ENCODE results near the gene ADGRL1. TPM values are rescaled to one million over a fixed set of nuclear protein-coding genes. Genes with fewer than 3 reads are reported as not detected.

Gene ADGRL1
- total and polyA plus RNA-seq, 11 donors = 10.1 to 29.4 (median 14.1) TPM

- 22 to 51% (median 39%) methylated on average over 21 of the region's 21 CpGs for WGBS, 4 donors
- no peak for TF ChIP-seq CTCF (IDR thresholded peaks at IDR 0.05)
- TF ChIP-seq POLR2A (IDR thresholded peaks at IDR 0.05) = no peak
- Histone ChIP-seq H3K36me3 (peaks cover 0 to 19% (median 9%) of the 10 kb centered on the region in 9 donors), H3K4me3 (peak overlapping the region in 9 of 12 donors; percentile 10 to 48 (median 29)), H3K4me1 (peaks cover 9 to 40% (median 27%) of the 10 kb centered on the region in 12 donors), H3K27ac (peak overlapping the region; percentile 46 to 92 (median 82)), H3K27me3 (no peaks in the 10 kb centered on the region), H3K9me3 (no peaks in the 10 kb centered on the region)
- peak; percentile 33 to 78 (median 60) for ATAC-seq
- DNase-seq = peak; percentile 80 to 88 (median 83)
- intact Hi-C loops (cut with DNase I) = loop anchor here (2.0 to 10.0 kb wide), 13 partner anchors 45 to 325 kb away; partner anchors contain the start of genes PTGER1 (in 3 of the 10) and ADGRL1 (in 2 of the 10)
Measured at GRCh38 chr19:14149509-14149994, 56.4 kb downstream of the ADGRL1 start.

GRCh38 chr19:14148751-14149410 lies 57.1 kb downstream of the ADGRL1 start:
- TF ChIP-seq POLR2A (IDR thresholded peaks at IDR 0.05) (no peak), CTCF (IDR thresholded peaks at IDR 0.05) (no peak)
- DNase-seq = no peak
- peaks cover 0 to 15% (median 9%) of the 10 kb centered on the region in 9 donors for H3K36me3 ChIP-seq
- peak overlapping the region in 7 of 12 donors; percentile 10 to 48 (median 29) for H3K4me3 ChIP-seq
- no peak for ATAC-seq
- WGBS, 4 donors = 71 to 74% (median 72%) methylated on average over 13 of the region's 13 CpGs
- peaks cover 9 to 40% (median 27%) of the 10 kb centered on the region in 12 donors for H3K4me1 ChIP-seq
- no peaks in the 10 kb centered on the region for H3K27me3 ChIP-seq
- intact Hi-C loops (cut with DNase I) = loop anchor here (1.0 to 10.0 kb wide), 14 partner anchors 46 to 326 kb away; partner anchors contain the start of genes PTGER1 (in 3 of the 10) and ADGRL1 (in 2 of the 10)
- peak overlapping the region; percentile 46 to 92 (median 82) for H3K27ac ChIP-seq
- H3K9me3 ChIP-seq = no peaks in the 10 kb centered on the region

GRCh38 chr19:14147797-14148605 lies 58.0 kb downstream of the ADGRL1 start:
- Histone ChIP-seq H3K9me3 (no peaks in the 10 kb centered on the region), H3K27ac (peak overlapping the region in 11 of 12 donors; percentile 55 to 92 (median 83)), H3K4me1 (peaks cover 9 to 40% (median 27%) of the 10 kb centered on the region in 12 donors), H3K27me3 (no peaks in the 10 kb centered on the region), H3K36me3 (peaks cover 0 to 14% (median 8%) of the 10 kb centered on the region in 9 donors), H3K4me3 (peak overlapping the region in 4 of 12 donors; percentile 4 to 32 (median 10))
- DNase-seq (peak; percentile 71 to 89 (median 79)), ATAC-seq (peak; percentile 81 to 89 (median 86))
- TF ChIP-seq POLR2A (IDR thresholded peaks at IDR 0.05) = no peak
- TF ChIP-seq CTCF (IDR thresholded peaks at IDR 0.05) = peak; percentile 75 to 96 (median 88)
- WGBS, 4 donors = 31 to 34% (median 32%) methylated on average over 20 of the region's 20 CpGs
- intact Hi-C loops (cut with DNase I) = loop anchor here (1.0 to 10.0 kb wide), 14 partner anchors 47 to 327 kb away; partner anchors contain the start of genes PTGER1 (in 3 of the 10) and ADGRL1 (in 2 of the 10)

Measured in heart left ventricle (tissue), 16 donors.